HepG2 (cell line): Measurements from ENCODE around the gene DGUOK.

ENCODE experiments used
- JUND ChIP-seq: sonication (generic); formaldehyde crosslinking; IDR thresholded peaks from 2 replicates; pipeline ENCODE4 v1.8.0; 2022; ENCODE audit warnings: mild to moderate bottlenecking, missing genetic modification reagents
- MYC ChIP-seq: sonication (generic); formaldehyde crosslinking; IDR thresholded peaks from 2 replicates; pipeline ENCODE4 v1.9.0; 2021; ENCODE audit warnings: missing genetic modification reagents, borderline replicate concordance
- TFE3 ChIP-seq: IDR thresholded peaks from 2 replicates; pipeline ENCODE4 v1.6.1; 2016

- no peak for TF ChIP-seq MYC (CRISPR knock-in tag)
- no peak for TF ChIP-seq TFE3
- TF ChIP-seq JUND (CRISPR knock-in tag), result no peak
Measured at GRCh38 chr2:73979686-73980085, 53.0 kb downstream of the DGUOK start.
